Subcutaneous adipose tissue (tissue), 4 donors: ENCODE results near the gene ATL3. TPM values are rescaled to one million over a fixed set of nuclear protein-coding genes. Genes with fewer than 3 reads are reported as not detected.

Experiments
- CTCF ChIP-seq: fragments of 450-650 bp; IDR thresholded peaks from one replicate; pipeline ENCODE4 v1.5.1; 2016; ENCODE audit warnings: low read depth, mild to moderate bottlenecking, control low read depth, antibody characterized with exemption, moderate library complexity
- total RNA-seq, 4 donors: library from RNA; depleted of rRNA; stranded (reverse); fragments of >200 nt; gene quantifications; one replicate each; pipeline ENCODE4 v1.1.0, GENCODE V29; 2016

Gene ATL3
- total RNA-seq, 4 donors from 2014 or later, result 83.5 to 172 (median 118) TPM

GRCh38 chr11:63673579-63673978, 2.4 kb upstream of the ATL3 start:
- TF ChIP-seq CTCF, result no peak

DNA sequence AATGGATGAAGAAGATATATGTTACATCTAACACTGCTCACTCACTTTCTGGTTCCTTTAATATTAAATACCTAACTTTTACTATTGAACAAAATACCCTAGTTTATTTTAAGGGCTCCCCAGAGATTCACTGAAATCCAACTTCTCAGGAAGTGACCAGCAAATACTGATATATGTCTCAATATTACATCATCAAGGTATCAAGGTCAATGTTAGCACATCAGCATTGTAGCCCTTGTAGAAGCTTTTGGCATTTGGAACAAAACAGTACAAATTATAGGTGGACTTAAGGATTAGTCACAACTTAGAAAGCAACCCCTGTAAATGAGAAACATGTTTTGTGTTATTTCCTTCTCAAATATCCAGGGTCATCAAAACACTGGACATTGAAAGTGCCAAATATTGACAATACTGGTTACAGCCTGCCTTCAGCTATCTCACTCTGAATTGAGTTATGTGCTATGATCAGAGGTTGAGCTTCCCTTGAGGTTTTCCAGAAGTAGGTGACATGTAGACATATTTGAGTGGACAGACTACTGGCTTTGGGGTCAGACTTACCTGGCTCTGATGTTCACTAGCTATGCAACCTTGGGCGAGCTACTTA, 1.9 kb upstream of the ATL3 start:
- no peak for TF ChIP-seq CTCF

- no peak for TF ChIP-seq CTCF
Observed at GRCh38 chr11:63672156-63672463, 934 bp upstream of the ATL3 start.

DNA sequence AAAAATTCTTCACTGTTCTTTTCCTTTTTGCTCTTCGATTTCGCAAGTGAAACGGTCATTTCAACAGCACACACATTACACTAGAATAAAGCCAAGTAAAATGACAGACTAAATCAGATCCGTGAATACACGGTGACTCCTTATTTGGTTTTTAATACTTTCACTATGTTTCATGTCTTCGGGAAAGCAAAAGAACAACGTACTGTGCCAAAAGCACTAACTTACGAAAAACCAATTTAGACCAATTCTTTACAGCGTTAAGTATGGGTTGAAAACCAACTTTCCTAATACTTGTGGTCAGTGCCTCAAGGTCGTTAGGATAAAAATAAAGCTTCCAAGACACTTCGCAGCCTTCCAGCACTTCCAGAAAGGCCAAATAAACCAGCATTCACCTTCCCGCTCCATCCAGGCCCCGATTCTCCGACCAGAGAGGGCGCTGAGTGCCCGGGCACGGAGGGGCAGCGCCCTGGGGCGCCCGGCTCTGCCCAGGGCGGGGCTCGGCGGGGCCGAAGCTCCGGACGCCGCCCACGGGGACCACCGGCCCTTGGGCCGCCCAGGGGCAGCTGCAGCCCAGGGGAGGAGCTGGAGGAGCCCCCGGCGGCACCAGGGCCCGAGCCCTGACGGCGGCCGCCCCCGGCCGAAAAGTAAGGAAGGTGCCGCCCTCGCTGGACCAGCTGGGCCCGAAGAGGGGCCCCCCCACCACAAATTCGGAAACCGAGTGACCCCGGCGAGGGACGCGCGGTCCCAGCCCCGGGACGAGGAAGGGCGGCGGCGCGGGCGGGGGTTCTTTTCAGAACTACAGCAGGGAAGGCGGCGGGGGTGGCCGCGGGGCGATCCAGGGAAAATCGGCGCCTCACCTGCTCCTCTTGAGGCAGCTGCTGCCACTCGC, 499 bp downstream of the ATL3 start:
- TF ChIP-seq CTCF, result no peak

DNA sequence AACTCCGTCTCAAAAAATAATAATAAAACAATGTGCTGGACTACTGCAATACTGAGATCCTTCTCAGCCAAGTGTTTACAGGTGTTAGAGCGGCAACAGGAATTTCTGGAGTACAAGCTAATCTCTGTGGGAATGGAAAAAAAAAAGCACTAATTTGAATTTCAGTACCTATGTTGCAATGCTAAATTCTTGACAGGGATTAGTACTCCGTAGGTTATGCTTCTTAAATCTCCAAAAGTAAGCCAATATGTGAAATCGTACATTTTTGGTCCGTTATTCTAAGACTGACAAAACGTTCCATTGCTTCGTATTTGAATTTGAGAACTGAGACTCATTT, 1.1 kb downstream of the ATL3 start:
- no peak for TF ChIP-seq CTCF

- TF ChIP-seq CTCF, result no peak
Observed at GRCh38 chr11:63667995-63668795, 3.0 kb downstream of the ATL3 start.

GRCh38 chr11:63666874-63667273, 4.3 kb downstream of the ATL3 start:
- no peak for TF ChIP-seq CTCF
